ENCODE data around the gene PTPRK. TPM values are rescaled to one million over a fixed set of nuclear protein-coding genes. Genes with fewer than 3 reads are reported as not detected.

Gene PTPRK
- total and polyA plus RNA-seq, 2 of the 8 experiments (the other 6 are each of a cell fraction or from before 2014, with no cell fraction given): 11.4 to 47.3 TPM

GRCh38 chr6:128557081-128557480 is 36.7 kb upstream of the PTPRK start (continued):
- no peak for TF ChIP-seq MAFK (IDR thresholded peaks at IDR 0.05; ENCODE audit: low read depth, low read length)
- no peak for TF ChIP-seq TCF12 (IDR thresholded peaks at IDR 0.05; ENCODE audit: low read depth, low read length)
- no peak for TF ChIP-seq EZH2 (IDR thresholded peaks at IDR 0.05; ENCODE audit: low read depth, low read length, severe bottlenecking)
- no peak for TF ChIP-seq RFX5 (IDR thresholded peaks at IDR 0.05; ENCODE audit: borderline replicate concordance, low read depth, low read length)
